GM21528 (cell line): ENCODE results near the gene SLC44A3.

Source experiments
- ATAC-seq: cut with Tn5 transposase; IDR thresholded peaks from one replicate; pipeline ENCODE4 v1.9.1; 2021; ENCODE audit warnings: mild to moderate bottlenecking, moderate library complexity; ENCODE audit not compliant: unreplicated experiment, low FRiP score

SLC44A3 gene

GRCh38 chr1:94798462-94798861 is 21.7 kb upstream of the SLC44A3 start:
- ATAC-seq = no peak

DNA sequence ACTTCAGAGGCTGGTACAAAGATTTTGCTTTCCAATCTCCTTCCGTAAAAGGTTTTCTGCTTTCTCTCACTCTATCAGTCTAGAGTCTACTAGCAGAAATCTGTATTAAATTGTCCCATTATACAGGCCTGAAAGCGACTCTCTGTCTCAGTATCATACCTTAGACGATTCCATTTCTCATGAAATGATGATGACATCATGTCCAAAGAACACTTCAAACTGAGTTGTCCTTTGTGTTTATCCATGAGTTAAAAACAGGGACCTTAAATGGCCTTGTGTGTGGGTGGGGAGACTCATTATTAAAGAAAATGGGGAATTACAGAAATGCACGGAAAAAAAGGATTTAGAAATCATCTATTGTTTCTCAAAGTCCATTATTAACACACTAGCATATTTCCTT is 21.0 kb upstream of the SLC44A3 start:
- ATAC-seq = no peak

- ATAC-seq = peak; percentile 65
Measured at GRCh38 chr1:94801919-94802546, 18.1 kb upstream of the SLC44A3 start.

DNA sequence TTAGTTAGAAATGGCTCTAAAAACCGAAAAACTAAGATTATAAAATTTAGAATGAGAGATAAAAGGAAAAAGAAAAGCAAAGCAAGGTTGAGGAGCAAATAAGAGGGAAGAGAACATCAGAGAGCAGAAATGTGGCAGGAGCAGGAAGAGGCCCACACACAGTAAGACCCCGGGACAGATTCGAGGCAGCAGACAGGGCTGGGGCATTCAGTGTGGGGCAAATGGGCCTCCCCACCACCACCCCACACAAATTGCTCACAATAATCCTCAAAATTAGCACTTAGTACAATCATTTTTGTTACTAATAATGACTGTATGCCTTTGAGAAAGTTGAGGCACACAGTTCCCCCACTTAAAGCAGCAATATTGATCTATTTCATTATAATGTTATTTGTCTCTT is 17.1 kb upstream of the SLC44A3 start:
- no peak for ATAC-seq

GRCh38 chr1:94803517-94804441 is 16.4 kb upstream of the SLC44A3 start:
- no peak for ATAC-seq

DNA sequence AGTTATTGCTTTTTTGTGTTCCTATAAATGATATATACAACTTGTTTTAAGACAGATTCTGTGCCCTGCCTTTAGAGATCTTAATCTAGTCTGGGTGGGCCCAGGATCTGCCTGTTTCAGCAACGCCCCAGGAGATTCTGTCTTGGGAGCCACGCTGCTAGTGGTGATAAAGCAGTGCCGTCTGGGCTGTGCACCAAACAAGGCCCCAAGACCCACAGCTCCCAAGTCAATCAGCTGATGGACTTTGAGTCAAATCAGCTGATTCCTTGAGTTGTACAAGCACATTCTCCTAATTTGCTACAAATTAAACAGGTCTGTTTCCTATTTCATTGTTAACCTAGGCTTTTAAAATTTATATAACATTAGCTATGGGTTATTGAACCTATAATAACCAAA is 15.7 kb upstream of the SLC44A3 start:
- ATAC-seq = no peak

DNA sequence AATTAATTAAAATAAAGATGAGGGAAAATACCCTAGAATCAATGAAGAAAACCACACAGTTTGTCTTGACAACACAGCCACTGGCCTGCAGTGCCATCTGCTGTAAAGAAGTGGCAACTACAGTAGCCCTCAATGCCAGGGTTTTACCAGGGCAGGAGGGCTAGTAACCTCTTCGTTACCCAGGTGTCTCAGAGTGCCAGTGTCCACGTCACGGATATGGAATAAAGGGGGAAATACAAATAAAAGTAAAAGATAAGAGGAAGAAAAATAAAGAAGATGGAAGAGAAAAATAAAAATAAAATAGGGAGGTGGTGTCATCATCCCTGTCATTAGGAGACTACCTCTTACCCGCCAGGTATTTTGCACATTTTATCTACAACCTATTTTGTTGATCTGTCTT is 14.2 kb upstream of the SLC44A3 start:
- peak; percentile 61 for ATAC-seq

GRCh38 chr1:94806441-94806871 is 13.7 kb upstream of the SLC44A3 start:
- no peak for ATAC-seq

GRCh38 chr1:94807742-94808491 is 12.2 kb upstream of the SLC44A3 start:
- ATAC-seq = no peak

- no peak for ATAC-seq
Measured at GRCh38 chr1:94808669-94809068, 11.5 kb upstream of the SLC44A3 start.

GRCh38 chr1:94812985-94813384 is 7.2 kb upstream of the SLC44A3 start:
- ATAC-seq = no peak

DNA sequence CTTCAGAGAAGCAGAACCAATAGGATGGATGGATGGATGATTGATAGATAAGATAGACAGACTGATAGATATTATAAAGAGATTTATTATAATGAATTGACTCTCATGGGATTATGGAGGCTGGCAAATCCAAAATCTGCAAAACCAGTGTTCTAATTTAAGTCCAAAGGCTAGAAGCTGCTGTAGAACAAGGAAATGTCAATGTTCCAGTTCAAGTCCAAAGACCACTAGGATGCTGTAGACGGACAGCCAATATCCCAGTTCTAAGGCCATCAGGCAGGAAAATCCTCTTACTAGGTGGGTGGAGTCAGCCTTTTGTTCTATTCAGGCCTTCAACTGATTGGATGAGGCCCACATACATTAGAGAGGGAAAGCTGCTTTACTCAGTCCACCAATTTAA is 4.1 kb upstream of the SLC44A3 start:
- no peak for ATAC-seq

- ATAC-seq = no peak
Measured at GRCh38 chr1:94817712-94818111, 2.4 kb upstream of the SLC44A3 start.

DNA sequence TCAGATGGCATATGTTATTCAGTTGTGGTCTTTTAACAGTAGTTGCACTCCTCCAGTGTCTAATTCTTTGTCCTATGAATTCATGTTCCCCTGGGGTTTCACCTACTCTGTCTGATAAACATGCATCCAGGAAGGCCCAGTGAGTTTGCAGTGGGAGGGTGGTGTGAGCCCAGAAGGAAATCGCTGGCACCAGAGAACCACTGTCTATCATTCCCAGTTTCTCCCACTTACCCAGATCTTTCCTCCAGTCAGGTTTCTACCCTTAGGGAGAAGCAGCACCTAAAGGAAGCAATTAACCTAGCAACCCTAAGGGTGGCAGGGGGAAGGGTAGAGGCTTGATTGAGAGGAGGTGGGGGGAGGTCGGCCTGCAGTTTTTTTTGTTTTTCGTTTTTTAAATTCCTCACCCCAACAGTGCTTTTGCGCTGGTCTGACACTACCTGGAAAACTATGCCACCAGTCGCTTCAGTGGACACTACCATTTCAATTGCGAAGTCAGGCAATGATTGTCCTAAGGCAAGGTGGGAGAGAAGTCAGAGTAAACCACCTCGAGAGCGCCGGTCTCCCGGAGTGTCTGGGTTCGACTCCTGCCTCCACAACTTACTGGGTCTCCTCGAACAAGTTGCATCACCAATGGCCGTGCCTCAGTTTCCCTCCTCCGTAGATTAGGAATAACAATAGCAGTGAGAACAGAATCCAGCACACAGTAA is 766 bp upstream of the SLC44A3 start:
- ATAC-seq = no peak

DNA sequence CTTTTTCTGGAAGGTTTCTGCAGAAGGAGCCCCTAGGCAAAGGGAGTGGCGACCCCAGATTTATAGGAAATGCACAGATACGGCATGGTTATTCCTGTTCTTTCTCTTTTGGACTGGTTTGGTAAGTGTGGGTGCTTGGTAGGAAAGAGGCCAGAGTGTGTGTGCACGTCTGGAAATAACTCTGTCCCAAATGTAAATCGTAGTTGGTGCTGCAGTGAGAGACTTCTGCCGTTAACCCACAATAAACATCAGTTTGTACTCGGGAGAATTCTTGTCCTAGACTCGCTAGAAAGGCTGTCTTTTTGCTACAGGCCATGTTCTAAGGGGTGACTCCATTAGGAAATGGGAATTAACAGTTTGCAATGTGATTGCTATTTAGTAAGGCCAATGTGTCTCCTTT is 779 bp downstream of the SLC44A3 start:
- no peak for ATAC-seq

- no peak for ATAC-seq
Measured at GRCh38 chr1:94821636-94822305, 1.6 kb downstream of the SLC44A3 start.

DNA sequence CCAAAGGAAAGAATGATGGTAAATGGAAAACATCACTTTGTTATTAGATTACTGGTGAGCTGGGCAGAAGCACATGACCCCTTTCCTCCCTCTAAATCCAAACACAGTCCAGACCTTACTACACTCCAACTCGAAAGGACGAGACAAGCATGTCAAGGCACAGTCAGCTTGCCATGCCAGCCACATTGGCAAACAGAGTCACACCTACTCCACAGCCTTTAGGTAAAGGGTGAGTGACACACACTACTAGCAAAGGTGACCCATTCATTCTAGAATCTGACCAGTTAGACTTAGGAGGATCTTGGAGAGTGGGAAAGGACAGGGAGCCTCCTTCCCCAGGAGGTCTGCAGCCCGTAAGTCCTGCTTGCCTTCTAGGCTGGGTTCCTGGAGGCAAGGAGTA is 3.0 kb downstream of the SLC44A3 start:
- ATAC-seq = no peak

- ATAC-seq = no peak
Measured at GRCh38 chr1:94825936-94826335, 5.8 kb downstream of the SLC44A3 start.

DNA sequence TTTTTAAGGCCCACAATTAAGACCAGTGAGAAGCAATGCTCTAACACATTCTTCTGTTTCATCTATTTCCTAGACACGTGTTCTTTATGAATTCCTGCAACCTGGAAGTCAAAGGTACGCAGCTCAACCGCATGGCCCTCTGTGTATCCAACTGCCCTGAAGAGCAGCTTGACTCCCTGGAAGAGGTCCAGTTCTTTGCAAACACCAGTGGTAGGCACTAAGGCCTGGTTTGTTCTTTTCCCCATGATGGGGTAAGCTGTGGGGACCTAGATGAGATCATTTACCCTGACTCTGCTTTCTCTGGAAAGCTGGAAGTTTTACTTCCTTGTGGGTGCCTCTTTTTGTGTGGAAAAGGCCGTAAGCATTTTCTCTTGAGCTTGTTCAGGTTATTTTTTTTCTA is 7.3 kb downstream of the SLC44A3 start:
- ATAC-seq = no peak

GRCh38 chr1:94828251-94828650 is 8.1 kb downstream of the SLC44A3 start:
- ATAC-seq = no peak
